Neural crest cell (in vitro differentiated cells): Measurements from ENCODE around the gene SETX. TPM values are rescaled to one million over a fixed set of nuclear protein-coding genes. Genes with fewer than 3 reads are reported as not detected.

Source experiments
- DNase-seq: peaks from one replicate; pipeline ENCODE4 v3.0.0; 2021; ENCODE audit warnings: low read depth, mixed read lengths, low spot score
- H3K27ac Mint-ChIP-seq: one replicate; pipeline ENCODE4 v1.8.0; 2021; ENCODE audit warnings: mild to moderate bottlenecking, mixed read lengths; ENCODE audit not compliant: unreplicated experiment
- H3K27me3 Mint-ChIP-seq: 2 replicates; pipeline ENCODE4 v1.8.0; 2021; ENCODE audit warnings: low read depth, mild to moderate bottlenecking, mixed read lengths
- H3K36me3 Mint-ChIP-seq: 2 replicates; pipeline ENCODE4 v1.8.0; 2021; ENCODE audit warnings: low read depth, mild to moderate bottlenecking, mixed read lengths
- H3K4me1 Mint-ChIP-seq: 2 replicates; pipeline ENCODE4 v1.8.0; 2021; ENCODE audit warnings: mixed read lengths
- H3K4me3 Mint-ChIP-seq: one replicate; pipeline ENCODE4 v1.8.0; 2021; ENCODE audit warnings: mild to moderate bottlenecking, mixed read lengths
- H3K9me3 Mint-ChIP-seq: 2 replicates; pipeline ENCODE4 v1.8.0; 2021; ENCODE audit warnings: mixed read lengths
- total RNA-seq: library from RNA; stranded (reverse); gene quantifications from 2 replicates; pipeline ENCODE4 v1.2.1, GENCODE V29; 2021
- TF ChIP-seq, protein P1 (sequence below): fragments of 200-600 bp; sonication (generic); conservative IDR thresholded peaks from 2 replicates; pipeline ENCODE4 v1.5.0; 2021; ENCODE audit warnings: antibody characterized with exemption, mild to moderate bottlenecking

Gene SETX
- total RNA-seq, 1 donor from 2014 or later: 43.0 TPM

DNA sequence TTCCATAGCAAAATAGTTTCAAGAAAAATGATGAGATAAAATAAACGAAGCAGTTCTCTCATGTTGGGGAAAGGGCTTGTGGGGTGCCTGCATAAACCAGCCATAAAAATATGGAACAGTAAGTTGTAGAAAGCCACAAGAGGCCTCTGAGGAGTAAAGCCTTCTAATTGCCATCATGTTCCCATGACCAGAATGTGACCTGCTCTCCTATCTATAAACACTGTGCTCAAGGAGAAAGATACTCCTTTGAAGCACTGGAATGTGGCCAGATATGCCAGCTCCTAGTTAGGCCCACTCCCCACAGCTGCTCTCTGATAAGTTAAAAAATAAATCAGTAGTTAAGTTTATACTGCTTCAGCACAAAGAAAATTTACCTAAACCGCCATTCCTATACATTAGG, 65.8 kb downstream of the SETX start:
- H3K27me3 Mint-ChIP-seq: no peaks in the 10 kb centered on the region
- TF ChIP-seq, protein P1, sequence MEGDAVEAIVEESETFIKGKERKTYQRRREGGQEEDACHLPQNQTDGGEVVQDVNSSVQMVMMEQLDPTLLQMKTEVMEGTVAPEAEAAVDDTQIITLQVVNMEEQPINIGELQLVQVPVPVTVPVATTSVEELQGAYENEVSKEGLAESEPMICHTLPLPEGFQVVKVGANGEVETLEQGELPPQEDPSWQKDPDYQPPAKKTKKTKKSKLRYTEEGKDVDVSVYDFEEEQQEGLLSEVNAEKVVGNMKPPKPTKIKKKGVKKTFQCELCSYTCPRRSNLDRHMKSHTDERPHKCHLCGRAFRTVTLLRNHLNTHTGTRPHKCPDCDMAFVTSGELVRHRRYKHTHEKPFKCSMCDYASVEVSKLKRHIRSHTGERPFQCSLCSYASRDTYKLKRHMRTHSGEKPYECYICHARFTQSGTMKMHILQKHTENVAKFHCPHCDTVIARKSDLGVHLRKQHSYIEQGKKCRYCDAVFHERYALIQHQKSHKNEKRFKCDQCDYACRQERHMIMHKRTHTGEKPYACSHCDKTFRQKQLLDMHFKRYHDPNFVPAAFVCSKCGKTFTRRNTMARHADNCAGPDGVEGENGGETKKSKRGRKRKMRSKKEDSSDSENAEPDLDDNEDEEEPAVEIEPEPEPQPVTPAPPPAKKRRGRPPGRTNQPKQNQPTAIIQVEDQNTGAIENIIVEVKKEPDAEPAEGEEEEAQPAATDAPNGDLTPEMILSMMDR: no peak
- peaks cover 11% of the 10 kb centered on the region for H3K36me3 Mint-ChIP-seq
- H3K9me3 Mint-ChIP-seq: no peaks in the 10 kb centered on the region
- no peaks in the 10 kb centered on the region for H3K4me1 Mint-ChIP-seq
- no peak overlapping the region for H3K4me3 Mint-ChIP-seq
- DNase-seq: no peak
- H3K27ac Mint-ChIP-seq: no peak overlapping the region

DNA sequence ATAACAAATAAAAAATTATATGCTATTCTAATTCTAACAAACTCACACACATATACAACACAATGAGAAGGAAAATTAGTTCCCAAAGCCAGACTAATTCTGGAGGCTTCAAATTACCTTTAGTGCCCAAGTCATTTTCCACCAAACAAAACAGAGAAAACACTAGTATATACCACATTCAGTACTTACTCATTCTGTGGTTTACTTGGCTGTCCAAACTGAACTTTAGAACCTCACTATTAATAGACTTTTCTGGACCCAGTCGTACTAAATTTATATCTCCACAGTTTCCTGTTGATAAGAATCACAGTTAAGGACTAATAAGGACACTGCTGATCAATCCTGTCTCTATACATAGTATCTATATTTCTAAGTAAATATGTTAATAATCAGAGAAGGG, 66.4 kb downstream of the SETX start:
- peaks cover 15% of the 10 kb centered on the region for H3K36me3 Mint-ChIP-seq
- H3K27ac Mint-ChIP-seq: no peak overlapping the region
- H3K9me3 Mint-ChIP-seq: no peaks in the 10 kb centered on the region

GRCh38 chr9:132287256-132287760, 67.5 kb downstream of the SETX start:
- H3K9me3 Mint-ChIP-seq: no peaks in the 10 kb centered on the region
- DNase-seq: no peak
- H3K27ac Mint-ChIP-seq: no peak overlapping the region
- no peaks in the 10 kb centered on the region for H3K27me3 Mint-ChIP-seq
- peaks cover 23% of the 10 kb centered on the region for H3K36me3 Mint-ChIP-seq
- TF ChIP-seq, protein P1: no peak
- no peak overlapping the region for H3K4me3 Mint-ChIP-seq
- no peaks in the 10 kb centered on the region for H3K4me1 Mint-ChIP-seq

More for the DNA sequence above, 66.4 kb downstream of the SETX start:
- Mint-ChIP-seq H3K27me3 (no peaks in the 10 kb centered on the region), H3K4me1 (no peaks in the 10 kb centered on the region), H3K4me3 (no peak overlapping the region)
- DNase-seq: no peak
- TF ChIP-seq, protein P1: no peak

DNA sequence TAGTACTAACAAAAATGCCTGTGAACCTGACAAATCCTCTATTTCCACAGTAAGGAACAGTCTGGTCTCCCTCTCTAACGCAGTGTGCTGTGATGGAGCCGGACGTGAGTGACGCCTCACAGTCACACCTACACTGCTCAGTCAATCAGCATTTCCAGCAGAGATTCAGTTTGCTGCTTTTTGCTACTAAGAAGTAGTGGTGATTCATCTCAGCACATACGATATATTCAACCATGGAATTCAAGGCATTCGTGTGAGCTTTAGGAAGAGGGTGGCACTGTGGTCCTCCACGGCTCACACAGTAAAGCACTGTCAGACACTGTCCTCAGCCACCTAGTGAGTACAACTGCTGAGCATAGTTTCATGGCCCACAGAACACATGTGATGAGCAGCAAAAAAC, 70.9 kb downstream of the SETX start:
- TF ChIP-seq, protein P1: no peak
- peaks cover 22% of the 10 kb centered on the region for H3K36me3 Mint-ChIP-seq

GRCh38 chr9:132283165-132283564, 71.6 kb downstream of the SETX start:
- Mint-ChIP-seq H3K27me3 (no peaks in the 10 kb centered on the region), H3K4me1 (no peaks in the 10 kb centered on the region), H3K36me3 (peaks cover 22% of the 10 kb centered on the region), H3K4me3 (no peak overlapping the region), H3K27ac (no peak overlapping the region), H3K9me3 (no peaks in the 10 kb centered on the region)
- DNase-seq: no peak
- TF ChIP-seq, protein P1: no peak

More for the DNA sequence above, 70.9 kb downstream of the SETX start:
- Mint-ChIP-seq H3K27me3 (no peaks in the 10 kb centered on the region), H3K27ac (no peak overlapping the region), H3K4me1 (no peaks in the 10 kb centered on the region), H3K9me3 (no peaks in the 10 kb centered on the region), H3K4me3 (no peak overlapping the region)
- no peak for DNase-seq
